K562 (cell line): ENCODE measurements around the gene SDS. TPM values are rescaled to one million over a fixed set of nuclear protein-coding genes. Genes with fewer than 3 reads are reported as not detected.

Source experiments
- ATAC-seq: fragments of 200-7000 bp; cut with Tn5 transposase; 3 replicates; pipeline ENCODE4 v1.9.1; 2020; ENCODE audit warnings: moderate library complexity
- BruUV-seq: library from RNA; stranded (reverse); fragments of 400-500 nt; replicated peaks from 2 replicates; lab custom pipeline; 2021; lab: Mats Ljungman, UMichigan
- CTCF ChIA-PET: fragments of 300-600 bp; formaldehyde crosslinking; extraction: SDS; loops from one replicate; lab custom pipeline; 2021; ENCODE audit warnings: low intra/inter-chr PET ratio; lab: Yijun Ruan, JAX
- POLR2A ChIA-PET: fragments of 300-600, 350-650 bp; sonication (Branson Sonifier 250); formaldehyde crosslinking; extraction: SDS; loops from one replicate; lab custom pipeline; 2021; ENCODE audit warnings: antibody characterized with exemption, inconsistent platforms; lab: Yijun Ruan, JAX
- DNase-seq, 4 experiments: peaks; one replicate each; pipeline versions ENCODE4 v3.0.0 to v3.0.0-alpha.2; 2011 to 2018; ENCODE audit warnings: low spot score in 3 of 4, mixed read lengths in 3 of 4; ENCODE audit errors: extremely low read depth in 1 of 4
- FAIRE-seq: peaks from 2 replicates; lab custom pipeline; 2011; peaks lifted over from hg19 to GRCh38; lab: Jason Lieb, UNC
- H2AFZ ChIP-seq: 2 replicates; pipeline ENCODE4 v1.6.0; 2011; ENCODE audit warnings: low read depth, low read length, control low read depth, inconsistent platforms
- H3K27ac ChIP-seq: fragments of 200-600 bp; 3 replicates; pipeline ENCODE4 v1.8.0; 2011; ENCODE audit warnings: low read depth, mild to moderate bottlenecking, control low read depth, inconsistent platforms, low read length, moderate library complexity, mixed read lengths; ENCODE audit errors: extremely low read depth
- H3K27me3 ChIP-seq, 2 experiments: fragments of 300-600 bp in 1 of 2; 2 replicates in 1 of 2; 3 replicates in 1 of 2; pipeline versions ENCODE4 v1.6.0 to v1.8.0; 2011; ENCODE audit warnings: inconsistent platforms in 2 of 2, low read length in 2 of 2, mild to moderate bottlenecking in 1 of 2, mixed read lengths in 1 of 2, moderate library complexity in 1 of 2; ENCODE audit not compliant: control insufficient read depth in 2 of 2, insufficient read depth in 2 of 2
- H3K36me3 ChIP-seq: fragments of 300-600 bp; 3 replicates; pipeline ENCODE4 v1.8.0; 2011; ENCODE audit warnings: mild to moderate bottlenecking, low read length, inconsistent platforms; ENCODE audit not compliant: control insufficient read depth, insufficient read depth
- H3K4me1 ChIP-seq, 2 experiments: fragments of 200-600 bp in 1 of 2; replicated peaks in 1 of 2; 2 replicates in 1 of 2; 3 replicates in 1 of 2; pipeline versions ENCODE4 v1.5.1 to v1.8.0; 2011; ENCODE audit warnings: inconsistent platforms in 2 of 2, low read length in 2 of 2, mild to moderate bottlenecking in 1 of 2, mixed read lengths in 1 of 2, moderate library complexity in 1 of 2; ENCODE audit not compliant: control insufficient read depth in 2 of 2, insufficient read depth in 2 of 2
- H3K4me2 ChIP-seq: 2 replicates; pipeline ENCODE4 v1.6.1; 2011; ENCODE audit warnings: low read length, control low read depth, inconsistent platforms, mixed read lengths; ENCODE audit not compliant: insufficient read depth
- H3K4me3 ChIP-seq: fragments of 200-600 bp; sonication (generic), shearing (Covaris generic); 2 replicates; pipeline ENCODE4 v1.5.1; 2016; ENCODE audit warnings: control low read depth, inconsistent platforms
- H3K79me2 ChIP-seq: fragments of 200-600 bp; 3 replicates; pipeline ENCODE4 v1.8.0; 2011; ENCODE audit warnings: low read length, inconsistent platforms; ENCODE audit not compliant: control insufficient read depth, insufficient read depth
- H3K9ac ChIP-seq, 2 experiments: 2 replicates each; pipeline versions ENCODE4 v1.6.0 to v1.6.1; 2011; ENCODE audit warnings: low read depth in 2 of 2, low read length in 2 of 2, control low read depth in 1 of 2, inconsistent platforms in 1 of 2, mild to moderate bottlenecking in 1 of 2, mixed read lengths in 1 of 2; ENCODE audit not compliant: insufficient read depth in 1 of 2
- H3K9me1 ChIP-seq: one replicate; pipeline ENCODE4 v1.6.0; 2011; ENCODE audit warnings: inconsistent platforms, mild to moderate bottlenecking, low read length, moderate library complexity; ENCODE audit not compliant: control insufficient read depth, insufficient read depth
- H3K9me3 ChIP-seq: replicated peaks from 2 replicates; pipeline ENCODE4 v1.5.1; 2011; ENCODE audit warnings: low read depth, low read length, inconsistent platforms; ENCODE audit not compliant: control insufficient read depth, insufficient read depth
- H4K20me1 ChIP-seq: replicated peaks from 2 replicates; pipeline ENCODE4 v1.6.1; 2011; ENCODE audit warnings: low read length, inconsistent platforms, mixed read lengths; ENCODE audit not compliant: control insufficient read depth, insufficient read depth
- ARID1B ChIP-seq: fragments of 450-650 bp; IDR thresholded peaks from 2 replicates; pipeline ENCODE4 v1.6.1; 2016; ENCODE audit warnings: antibody characterized with exemption, mild to moderate bottlenecking, inconsistent platforms
- BCOR ChIP-seq: fragments of 450-650 bp; IDR thresholded peaks from 2 replicates; pipeline ENCODE4 v1.6.1; 2016
- E2F8 ChIP-seq: fragments of 450-650 bp; IDR thresholded peaks from 2 replicates; pipeline ENCODE4 v1.7.1; 2018; ENCODE audit warnings: mild to moderate bottlenecking, low read depth; ENCODE audit not compliant: partially characterized antibody
- E4F1 ChIP-seq: fragments of 250-450 bp; sonication (Bioruptor Pico); IDR thresholded peaks from 2 replicates; pipeline ENCODE4 v1.5.0; 2021; ENCODE audit warnings: mild to moderate bottlenecking, borderline replicate concordance
- NCOR1 ChIP-seq: fragments of 450-650 bp; IDR thresholded peaks from 2 replicates; pipeline ENCODE4 v1.6.1; 2016; ENCODE audit warnings: mild to moderate bottlenecking, moderate library complexity
- NFRKB ChIP-seq: fragments of 450-650 bp; IDR thresholded peaks from 2 replicates; pipeline ENCODE4 v1.6.1; 2016; ENCODE audit warnings: low read depth
- PTBP1 ChIP-seq: fragments of 200-400 bp; formaldehyde crosslinking; IDR thresholded peaks from 2 replicates; pipeline ENCODE4 v1.6.1; 2017; ENCODE audit warnings: low read depth, low read length
- RBM25 ChIP-seq: fragments of 200-400 bp; formaldehyde crosslinking; IDR thresholded peaks from 2 replicates; pipeline ENCODE4 v1.6.1; 2018; ENCODE audit warnings: low read length, low read depth, moderate library complexity; ENCODE audit not compliant: severe bottlenecking
- SMARCA5 ChIP-seq: fragments of 450-650 bp; IDR thresholded peaks from 2 replicates; pipeline ENCODE4 v1.6.1; 2016
- ZFP36 ChIP-seq: fragments of 150-350 bp; IDR thresholded peaks from 2 replicates; pipeline ENCODE4 v1.6.1; 2018; ENCODE audit warnings: low read length, low read depth; ENCODE audit not compliant: partially characterized antibody
- ZNF121 ChIP-seq: sonication (generic); formaldehyde crosslinking; conservative IDR thresholded peaks from 2 replicates; pipeline ENCODE4 v1.8.0; 2022; ENCODE audit warnings: missing genetic modification reagents
- ZNF408 ChIP-seq: fragments of 250-450 bp; sonication (Bioruptor Pico); IDR thresholded peaks from 2 replicates; pipeline ENCODE4 v1.4.0; 2020; ENCODE audit warnings: low read depth, mild to moderate bottlenecking, moderate library complexity
- WGBS: fragments of 100-300 bp; shearing (Covaris generic); methylation state at CpG from one replicate; pipeline ENCODE4 v1.1.6; 2016; ENCODE audit warnings: low coverage, mixed read lengths; ENCODE audit not compliant: insufficient coverage; ENCODE audit errors: missing lambda C conversion rate; 5-methylcytosine and 5-hydroxymethylcytosine counted together
- in situ Hi-C: fragments of 300-500 bp; cut with MboI; formaldehyde crosslinking; loops from 4 replicates; pipeline ENCODE4 v1.15.0; 2018; ENCODE audit warnings: inconsistent platforms, mixed read lengths
- intact Hi-C: fragments of 100-400 bp; cut with micrococcal nuclease; formaldehyde crosslinking; loops from 2 replicates; pipeline ENCODE4 v1.14.2; 2022
- polyA plus RNA-seq, 8 experiments: library from polyadenylated mRNA; depleted of rRNA in 4 of 8; stranded (reverse) in 5 of 8; unstranded in 3 of 8; fragments of >200 nt; fragmentation: Nextera tagmentation in 2 of 8; fragmentation: Illumina TruSeq in 1 of 8; extraction: Ambion mirVana in 2 of 8; extraction: Trizol in 1 of 8; gene quantifications; 2 replicates each; pipeline versions ENCODE4 v1.2.1 to v1.2.3, GENCODE V29; 2011 to 2014; ENCODE audit warnings: inconsistent platforms in 1 of 8, missing spikeins in 1 of 8
- total RNA-seq, 7 experiments: library from RNA; depleted of rRNA in 6 of 7; stranded (reverse); fragments of >200 nt in 6 of 7; fragmentation: Illumina TruSeq in 2 of 7; extraction: Trizol in 2 of 7; gene quantifications; 2 replicates each; pipeline versions ENCODE4 v1.2.1 to v1.2.3, GENCODE V29; 2011 to 2021; ENCODE audit warnings: low replicate concordance in 1 of 7
- TF ChIP-seq, protein P1 (sequence below): fragments of 250-450 bp; sonication (Bioruptor Pico); IDR thresholded peaks from 2 replicates; pipeline ENCODE4 v1.4.0; 2020; ENCODE audit warnings: borderline replicate concordance

SDS gene
- total and polyA plus RNA-seq, 9 of the 15 experiments (the other 6 are each of a cell fraction or from before 2014, with no cell fraction given) = 0.07 to 1.1 (median 0.12) TPM; not detected in 1

DNA sequence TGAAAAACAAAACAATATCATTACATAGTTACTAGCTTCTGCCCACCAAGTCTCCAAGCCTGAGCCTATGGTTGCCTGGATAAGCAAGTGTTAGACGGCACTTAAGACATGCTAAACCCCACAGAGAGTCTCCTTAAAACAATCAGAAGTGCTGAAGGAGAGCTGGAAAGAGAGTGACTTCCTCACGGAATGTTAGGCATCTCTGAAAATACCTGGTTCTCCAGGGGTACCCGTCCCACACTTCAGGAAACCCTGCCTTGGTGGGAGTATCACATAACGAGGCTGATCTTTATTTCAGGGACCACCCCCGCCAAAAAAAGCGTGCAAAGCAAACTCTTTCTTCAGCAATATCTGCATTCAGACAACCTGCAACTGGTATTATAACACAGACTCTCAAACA is 49.6 kb upstream of the SDS start (continued):
- TF ChIP-seq E2F8 = no peak
- TF ChIP-seq NFRKB = no peak
- no peak for TF ChIP-seq NCOR1

GRCh38 chr12:113452458-113452857 is 48.8 kb upstream of the SDS start:
- no peak for DNase-seq
- Histone ChIP-seq H4K20me1 (no peaks in the 10 kb centered on the region), H3K27ac (no peak overlapping the region), H3K4me2 (no peak overlapping the region), H3K9ac (no peak overlapping the region), H3K9me1 (no peaks in the 10 kb centered on the region), H2AFZ (no peak overlapping the region), H3K79me2 (no peaks in the 10 kb centered on the region), H3K27me3 (peaks cover 2 to 10% of the 10 kb centered on the region in 2 experiments; a peak in 1 of 5 replicates), H3K36me3 (no peaks in the 10 kb centered on the region), H3K4me1 (no peaks in the 10 kb centered on the region), H3K9me3 (no peaks in the 10 kb centered on the region), H3K4me3 (no peak overlapping the region)
- ChIA-PET POLR2A (interaction anchor here (0.7 kb wide), 1 partner anchor 130 kb away, joined by 4 read pairs; no protein-coding TSS in a partner anchor), CTCF (no interaction called here)
- ATAC-seq = no peak
- no TSS peak for BruUV-seq
- FAIRE-seq = no peak
- intact Hi-C loops = no loop called here
- in situ Hi-C loops = no loop called here
- WGBS = 0% methylated on average over 2 of the region's 2 CpGs
- 0 out of 2 replicates have a peak, but pooled peaks have one; percentile 43 for TF ChIP-seq PTBP1
- peak; percentile 90 for TF ChIP-seq BCOR
- 0 out of 2 replicates have a peak, but pooled peaks have one; percentile 54 for TF ChIP-seq SMARCA5
- peak; percentile 32; the same call in 1 of the 2 replicates for TF ChIP-seq ZNF121
- no peak for TF ChIP-seq ZNF408 (CRISPR knock-in tag)
- TF ChIP-seq, protein P1, sequence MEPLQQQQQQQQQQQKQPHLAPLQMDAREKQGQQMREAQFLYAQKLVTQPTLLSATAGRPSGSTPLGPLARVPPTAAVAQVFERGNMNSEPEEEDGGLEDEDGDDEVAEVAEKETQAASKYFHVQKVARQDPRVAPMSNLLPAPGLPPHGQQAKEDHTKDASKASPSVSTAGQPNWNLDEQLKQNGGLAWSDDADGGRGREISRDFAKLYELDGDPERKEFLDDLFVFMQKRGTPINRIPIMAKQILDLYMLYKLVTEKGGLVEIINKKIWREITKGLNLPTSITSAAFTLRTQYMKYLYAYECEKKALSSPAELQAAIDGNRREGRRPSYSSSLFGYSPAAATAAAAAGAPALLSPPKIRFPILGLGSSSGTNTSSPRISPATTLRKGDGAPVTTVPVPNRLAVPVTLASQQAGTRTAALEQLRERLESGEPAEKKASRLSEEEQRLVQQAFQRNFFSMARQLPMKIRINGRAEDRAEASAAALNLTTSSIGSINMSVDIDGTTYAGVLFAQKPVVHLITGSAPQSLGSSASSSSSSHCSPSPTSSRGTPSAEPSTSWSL = no peak
- TF ChIP-seq E4F1 (CRISPR knock-in tag) = no peak
- TF ChIP-seq RBM25 = peak; percentile 92
- TF ChIP-seq ZFP36 = peak; percentile 81
- TF ChIP-seq ARID1B = no peak
